Aorta (tissue), 5 donors: ENCODE data around the gene FALEC. TPM values are rescaled to one million over a fixed set of nuclear protein-coding genes. Genes with fewer than 3 reads are reported as not detected.

Experiments
- ATAC-seq: fragments of 200-7000 bp; cut with Tn5 transposase; one replicate; pipeline ENCODE4 v1.9.1; 2022; ENCODE audit warnings: moderate library complexity; ENCODE audit not compliant: low FRiP score
- DNase-seq, 2 donors: peaks; one replicate each; pipeline ENCODE4 v3.0.0-alpha.2; 2020
- H3K27ac ChIP-seq, 2 donors: one replicate each; pipeline ENCODE4 v1.5.1; 2013; ENCODE audit warnings: low read length in 2 of 2, mild to moderate bottlenecking in 2 of 2, moderate library complexity in 2 of 2, control low read depth in 1 of 2, inconsistent platforms in 1 of 2, low read depth in 1 of 2
- H3K27me3 ChIP-seq, 2 donors: one replicate each; pipeline ENCODE4 v1.6.1; 2013; ENCODE audit warnings: control low read depth in 1 of 2, low read length in 1 of 2, mild to moderate bottlenecking in 1 of 2, moderate library complexity in 1 of 2; ENCODE audit not compliant: insufficient read depth in 2 of 2, control insufficient read depth in 1 of 2
- H3K36me3 ChIP-seq, 2 donors: one replicate each; pipeline ENCODE4 v1.6.1; 2013; ENCODE audit warnings: control low read depth in 1 of 2, low read length in 1 of 2, mild to moderate bottlenecking in 1 of 2; ENCODE audit not compliant: insufficient read depth in 2 of 2, control insufficient read depth in 1 of 2
- H3K4me1 ChIP-seq, 2 donors: one replicate each; pipeline ENCODE4 v1.6.1; 2013; ENCODE audit warnings: low read length in 2 of 2, control low read depth in 1 of 2, mild to moderate bottlenecking in 1 of 2, moderate library complexity in 1 of 2; ENCODE audit not compliant: insufficient read depth in 2 of 2, control insufficient read depth in 1 of 2
- H3K4me3 ChIP-seq, 2 donors: one replicate each; pipeline ENCODE4 v1.5.1; 2013; ENCODE audit warnings: low read length in 2 of 2, control low read depth in 1 of 2, mild to moderate bottlenecking in 1 of 2
- H3K9me3 ChIP-seq: one replicate; pipeline ENCODE4 v1.6.1; 2013; ENCODE audit warnings: mild to moderate bottlenecking, low read length; ENCODE audit not compliant: control insufficient read depth
- WGBS, 2 donors: extraction: QIAGEN DNeasy Blood & Tissue Kit; methylation state at CpG; one replicate each; pipeline ENCODE4 v1.1.7; 2013; 5-methylcytosine and 5-hydroxymethylcytosine counted together
- intact Hi-C, 2 donors: fragments of 100-400 bp; cut with DNase I; formaldehyde crosslinking; loops; one replicate each; pipeline versions ENCODE4 v1.14.2 to v1.15.0; 2022
- long read RNA-seq, 2 donors: library from polyadenylated mRNA; unstranded; transcript quantifications; one replicate each; pipeline ENCODE4 v2.0.0, GENCODE V29; 2020 to 2021
- polyA plus RNA-seq, 2 donors: library from polyadenylated mRNA; stranded (reverse); fragments of 200-250 nt; gene quantifications; one replicate each; pipeline ENCODE4 v1.2.3, GENCODE V29; 2013
- total RNA-seq, 2 donors: library from RNA; stranded (reverse); fragmentation: NEBNext Ultra II Directional; extraction: Animal tissue kit (Norgen Biotek cat#: 25700); gene quantifications; one replicate each; pipeline ENCODE4 v1.2.1, GENCODE V29; 2021
- donor health status: healthy with polysubstance abuse.
- donor health status: Bipolar disorder and iron deficiency.
- donor health status: DM: no; HTN: no; CAD: no.
- donor health status: DM: no; HTN: no; CAD: no.
- donor health status: DM: yes; HTN: yes; CAD: no.

FALEC gene
- total RNA-seq (under 1 TPM in 1 of 2 donors, not detected in 1; 0.99 TPM), polyA plus RNA-seq (1 to 10 TPM in 1 of 2 donors, not detected in 1; 1.1 TPM)
- long read RNA-seq, donor 1, partial matches to known transcripts, result 3 of 4 reads
- long read RNA-seq, donor 1, other reads (novel, unspliced or antisense), result 1 of 4 reads
- long read RNA-seq, donor 2, partial matches to known transcripts, result 1 of 1 reads
- long read RNA-seq, donor 2, other reads (novel, unspliced or antisense), result 0 of 1 reads

DNA sequence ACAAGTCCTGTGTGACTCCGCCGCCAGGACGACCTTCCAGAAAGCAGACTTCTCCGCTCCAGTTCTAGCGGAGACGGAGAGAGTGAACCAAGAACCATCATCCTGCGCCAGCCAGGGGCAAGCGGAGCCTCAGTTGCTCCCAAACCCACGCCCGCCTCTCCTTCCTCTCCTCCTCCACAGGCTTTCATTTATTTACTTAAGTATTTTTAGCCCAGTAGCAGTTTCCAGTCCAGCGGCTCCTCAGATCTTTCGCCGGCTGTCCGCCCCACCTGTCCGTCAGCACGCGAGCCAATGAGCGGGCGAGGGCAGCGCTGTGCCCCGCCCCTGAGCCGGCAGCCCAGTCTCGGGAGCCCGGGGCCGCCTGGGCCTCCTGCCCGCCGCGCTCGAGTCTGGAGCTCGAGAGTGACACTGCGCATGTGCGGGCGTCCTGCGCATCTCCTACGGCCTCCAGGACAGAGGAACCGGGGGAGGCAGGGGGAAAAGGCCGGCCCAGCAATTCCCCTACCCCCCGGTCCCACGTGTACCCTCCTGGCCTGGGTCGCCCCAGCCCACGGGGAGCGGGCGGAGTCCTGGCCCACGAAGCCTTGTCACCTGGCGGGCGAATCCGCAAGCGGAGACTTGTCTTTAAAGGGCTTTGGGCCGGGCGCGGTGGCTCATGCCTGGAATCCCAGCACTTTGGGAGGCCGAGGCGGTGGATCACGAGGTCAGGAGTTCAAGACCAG, at the start of gene FALEC:
Gene FALEC, plus strand, starts transcription at position 425 of the 722 bp plus-strand sequence.
- Histone ChIP-seq H3K27ac (peak within 1 kb of the TSS; percentile 44 to 61), H3K9me3 (no peaks in the 10 kb centered on the region), H3K4me1 (no peaks in the 10 kb centered on the region), H3K36me3 (no peaks in the 10 kb centered on the region), H3K4me3 (peak within 1 kb of the TSS; percentile 31 to 40), H3K27me3 (no peaks in the 10 kb centered on the region)
- 0% methylated on average over 53 to 54 of the region's 54 CpGs for WGBS, 2 donors
- ATAC-seq, result peak; percentile 99
- DNase-seq, result peak; percentile 98 to 99
- intact Hi-C loops, result loop anchor here in 1 of 2 donors (5.0 kb wide), 1 partner anchor 43 kb away; no protein-coding TSS in a partner anchor

DNA sequence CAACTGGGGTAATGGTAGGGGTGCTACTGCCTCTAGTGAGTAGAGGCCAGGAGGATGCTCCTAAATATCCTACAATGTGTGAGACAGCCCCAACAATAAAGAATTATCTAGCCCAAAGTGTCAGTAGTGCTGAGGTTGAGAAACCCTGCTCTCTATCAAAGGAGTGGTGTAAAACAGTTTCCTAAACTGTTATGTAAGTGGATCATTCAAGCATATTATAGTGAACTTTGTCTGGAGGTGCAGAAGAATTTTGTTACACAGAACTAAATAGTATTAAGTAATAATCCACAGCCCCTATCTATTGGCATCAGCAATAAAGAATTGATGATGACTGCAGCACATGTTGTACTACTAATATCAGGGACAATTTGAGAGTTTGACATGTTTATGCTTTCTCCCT, 48.6 kb upstream of the FALEC start:
- H3K4me3 ChIP-seq, result no peak overlapping the region
- no peak for DNase-seq
- peaks cover 0 to 8% of the 10 kb centered on the region in 2 donors for H3K36me3 ChIP-seq
- no peaks in the 10 kb centered on the region for H3K4me1 ChIP-seq
- H3K9me3 ChIP-seq, result no peaks in the 10 kb centered on the region
- intact Hi-C loops, result loop anchor here (5.0 to 10.0 kb wide), 3 partner anchors 65 to 158 kb away; partner anchors contain the start of gene ENSA (in 1 of the 2)
- no peaks in the 10 kb centered on the region for H3K27me3 ChIP-seq
- no peak for ATAC-seq
- no peak overlapping the region for H3K27ac ChIP-seq

DNA sequence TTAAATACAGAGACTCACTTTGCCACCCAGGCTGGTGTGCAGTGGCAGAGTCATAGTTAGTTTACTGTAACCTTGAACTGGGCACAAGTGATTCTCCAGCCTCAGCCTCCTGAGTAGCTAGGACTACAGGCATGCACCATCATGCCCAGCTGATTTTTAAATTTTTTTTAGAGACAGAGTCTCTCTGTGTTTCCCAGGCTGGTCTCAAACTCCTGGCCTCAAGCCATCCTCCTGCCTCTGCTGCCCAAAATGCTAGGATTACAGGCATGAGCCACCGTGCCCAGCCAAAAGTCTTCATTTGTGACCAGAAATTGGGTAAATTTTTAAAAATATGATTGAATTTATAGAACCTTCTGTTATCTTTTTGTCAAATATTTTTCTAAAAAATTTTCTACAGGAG, 46.3 kb upstream of the FALEC start:
- no peaks in the 10 kb centered on the region for H3K27me3 ChIP-seq
- 8 to 9% methylated on average over 1 of the region's 1 CpG for WGBS, 2 donors
- DNase-seq, result no peak
- no peak overlapping the region for H3K4me3 ChIP-seq
- H3K36me3 ChIP-seq, result peaks cover 0 to 9% of the 10 kb centered on the region in 2 donors
- no peaks in the 10 kb centered on the region for H3K9me3 ChIP-seq
- no peak for ATAC-seq
- intact Hi-C loops, result loop anchor here (5.0 to 10.0 kb wide), 3 partner anchors 63 to 156 kb away; partner anchors contain the start of gene ENSA (in 1 of the 2)
- peak overlapping the region in 1 of 2 donors; percentile 11 for H3K27ac ChIP-seq
- H3K4me1 ChIP-seq, result no peaks in the 10 kb centered on the region

DNA sequence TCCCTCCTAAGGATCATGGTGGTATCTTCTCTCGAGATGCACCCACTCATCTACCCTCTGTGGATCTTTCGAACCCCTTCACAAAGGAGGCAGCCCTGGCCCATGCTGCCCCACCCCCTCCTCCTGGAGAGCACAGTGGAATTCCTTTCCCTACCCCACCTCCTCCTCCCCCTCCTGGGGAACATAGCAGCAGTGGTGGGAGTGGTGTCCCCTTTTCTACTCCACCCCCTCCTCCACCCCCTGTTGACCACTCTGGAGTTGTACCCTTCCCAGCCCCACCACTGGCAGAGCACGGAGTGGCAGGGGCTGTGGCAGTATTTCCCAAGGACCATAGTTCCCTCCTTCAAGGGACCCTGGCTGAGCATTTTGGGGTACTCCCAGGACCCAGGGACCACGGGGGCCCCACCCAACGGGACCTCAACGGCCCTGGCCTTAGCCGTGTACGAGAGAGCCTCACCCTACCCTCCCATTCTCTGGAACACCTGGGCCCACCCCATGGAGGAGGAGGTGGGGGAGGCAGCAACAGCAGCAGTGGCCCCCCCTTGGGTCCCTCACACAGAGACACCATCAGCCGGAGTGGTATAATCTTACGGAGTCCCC, 42.9 kb upstream of the FALEC start:
- no peaks in the 10 kb centered on the region for H3K4me1 ChIP-seq
- ATAC-seq (no peak), DNase-seq (no peak)
- 83 to 89% methylated on average over 10 of the region's 10 CpGs for WGBS, 2 donors
- H3K36me3 ChIP-seq, result peaks cover 0 to 9% of the 10 kb centered on the region in 2 donors
- H3K27ac ChIP-seq, result no peak overlapping the region
- H3K27me3 ChIP-seq, result no peaks in the 10 kb centered on the region
- no peak overlapping the region for H3K4me3 ChIP-seq
- H3K9me3 ChIP-seq, result no peaks in the 10 kb centered on the region
- intact Hi-C loops, result loop anchor here (5.0 kb wide), 2 partner anchors 35 to 45 kb away; partner anchors contain the start of genes ECM1 (in 1 of the 2) and FALEC (in 1 of the 2)

DNA sequence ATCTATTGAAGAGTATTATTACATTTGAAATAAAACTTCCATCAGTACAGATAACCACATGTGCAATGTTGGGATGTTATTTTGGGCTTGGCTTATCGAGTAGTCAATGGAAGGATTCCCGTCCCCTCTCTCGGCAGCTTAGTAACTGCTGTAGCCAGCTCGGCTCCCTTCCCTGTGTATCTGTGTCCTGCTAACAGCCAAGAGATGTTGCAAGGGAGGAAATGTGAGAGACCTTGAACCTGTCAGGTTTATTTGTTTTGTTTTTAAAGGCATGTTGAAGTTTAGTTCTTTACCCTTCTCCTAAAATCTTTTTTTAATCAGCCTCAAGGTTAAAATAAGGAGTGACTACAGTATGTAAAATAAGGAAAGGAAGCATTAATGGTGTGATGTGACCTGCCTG, 41.9 kb upstream of the FALEC start:
- H3K9me3 ChIP-seq, result no peaks in the 10 kb centered on the region
- H3K27ac ChIP-seq, result no peak overlapping the region
- ATAC-seq, result peak; percentile 34
- peaks cover 0 to 9% of the 10 kb centered on the region in 2 donors for H3K36me3 ChIP-seq
- H3K4me3 ChIP-seq, result no peak overlapping the region
- DNase-seq, result no peak
- H3K27me3 ChIP-seq, result no peaks in the 10 kb centered on the region
- no peaks in the 10 kb centered on the region for H3K4me1 ChIP-seq
- 66 to 73% methylated on average over 4 of the region's 4 CpGs for WGBS, 2 donors
- intact Hi-C loops, result loop anchor here (5.0 kb wide), 2 partner anchors 34 to 44 kb away; partner anchors contain the start of genes ECM1 (in 1 of the 2) and FALEC (in 1 of the 2)

DNA sequence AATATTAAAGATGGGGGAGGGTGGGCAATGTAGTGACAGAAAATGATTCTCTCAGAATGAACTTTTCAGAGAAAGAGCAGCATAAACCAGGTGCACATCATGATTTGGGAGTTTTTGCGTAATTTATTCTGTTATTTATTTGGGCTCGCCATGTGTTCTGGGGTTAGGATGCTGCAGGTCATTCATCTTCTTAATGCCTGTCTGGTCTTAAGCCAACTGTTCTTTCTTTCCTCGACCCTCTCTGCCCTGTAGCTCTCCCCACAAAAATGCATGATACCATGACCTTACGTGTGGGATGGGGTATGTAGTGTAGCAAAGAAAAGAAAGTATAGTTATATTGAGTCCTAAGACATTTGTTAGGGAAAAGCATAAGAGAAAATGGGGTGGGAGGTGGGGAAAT, 40.7 kb upstream of the FALEC start:
- Histone ChIP-seq H3K27me3 (no peaks in the 10 kb centered on the region), H3K4me3 (no peak overlapping the region), H3K36me3 (peaks cover 0 to 9% of the 10 kb centered on the region in 2 donors), H3K9me3 (no peaks in the 10 kb centered on the region), H3K27ac (no peak overlapping the region), H3K4me1 (no peaks in the 10 kb centered on the region)
- intact Hi-C loops, result loop anchor here (5.0 kb wide), 2 partner anchors 32 to 42 kb away; partner anchors contain the start of genes ECM1 (in 1 of the 2) and FALEC (in 1 of the 2)
- DNase-seq (no peak), ATAC-seq (no peak)
- 68 to 74% methylated on average over 4 of the region's 4 CpGs for WGBS, 2 donors

DNA sequence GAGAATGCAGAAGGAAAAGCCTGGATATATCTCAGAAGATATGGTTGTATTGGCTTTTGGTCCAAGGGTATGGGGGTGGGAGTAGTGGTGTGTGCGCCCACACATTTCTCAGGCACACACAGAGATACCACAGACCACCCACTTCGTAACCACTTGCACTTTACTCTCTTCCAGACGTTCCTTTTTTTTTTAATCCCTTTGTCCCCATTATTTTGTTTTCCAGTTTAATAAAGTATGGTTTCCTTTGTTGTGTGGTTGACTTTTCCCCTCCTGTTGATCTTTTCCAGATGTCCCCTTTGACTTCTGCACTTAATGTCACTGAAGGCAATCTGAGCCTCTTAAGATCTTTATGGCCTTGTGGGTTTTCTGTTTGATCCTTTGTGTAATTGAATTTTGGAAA, 38.8 kb upstream of the FALEC start:
- WGBS, 2 donors, result 60 to 74% methylated on average over 3 of the region's 3 CpGs
- intact Hi-C loops, result no loop called here
- no peak for ATAC-seq
- no peaks in the 10 kb centered on the region for H3K9me3 ChIP-seq
- no peaks in the 10 kb centered on the region for H3K4me1 ChIP-seq
- H3K27me3 ChIP-seq, result no peaks in the 10 kb centered on the region
- H3K4me3 ChIP-seq, result no peak overlapping the region
- no peak overlapping the region for H3K27ac ChIP-seq
- no peak for DNase-seq
- peaks cover 0 to 5% of the 10 kb centered on the region in 2 donors for H3K36me3 ChIP-seq

DNA sequence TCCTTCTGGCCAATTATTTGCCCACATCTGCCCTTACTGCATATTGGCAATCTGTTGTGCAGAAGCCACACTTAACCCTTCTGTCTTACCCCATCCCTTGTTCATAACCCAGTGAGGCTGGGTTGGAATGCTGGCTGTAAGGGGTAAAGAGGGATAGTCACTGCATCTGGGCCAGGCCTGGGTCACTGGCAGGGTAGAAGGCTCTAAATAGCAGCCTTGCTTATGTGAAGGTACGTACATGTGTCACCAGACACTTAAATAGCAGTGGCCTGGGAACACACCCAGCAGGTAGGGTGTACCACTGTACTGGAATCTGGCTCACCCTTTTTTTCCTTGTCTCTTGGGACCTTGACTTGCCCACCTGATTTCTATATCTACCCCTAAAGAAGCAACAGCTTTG, 38.2 kb upstream of the FALEC start:
- H3K36me3 ChIP-seq, result peaks cover 0 to 4% of the 10 kb centered on the region in 2 donors
- no peak overlapping the region for H3K27ac ChIP-seq
- no peaks in the 10 kb centered on the region for H3K4me1 ChIP-seq
- no peak overlapping the region for H3K4me3 ChIP-seq
- H3K27me3 ChIP-seq, result no peaks in the 10 kb centered on the region
- intact Hi-C loops, result no loop called here
- H3K9me3 ChIP-seq, result no peaks in the 10 kb centered on the region
- no peak for ATAC-seq
- WGBS, 2 donors, result 52 to 75% methylated on average over 1 of the region's 1 CpG
- DNase-seq, result no peak
